Myocyte (in vitro differentiated cells): ENCODE results near the gene HPGD. TPM values are rescaled to one million over a fixed set of nuclear protein-coding genes. Genes with fewer than 3 reads are reported as not detected.

Source experiments
- DNase-seq: peaks from one replicate; pipeline ENCODE4 v3.0.0-alpha.2; 2012; ENCODE audit warnings: low read depth
- polyA plus RNA-seq: library from polyadenylated mRNA; unstranded; fragments of >200 nt; gene quantifications from one replicate; pipeline ENCODE4 v1.2.1, GENCODE V29; 2012; ENCODE audit warnings: missing spikeins
- total RNA-seq: library from RNA; depleted of rRNA; stranded (reverse); fragments of >200 nt; gene quantifications from 2 replicates; pipeline ENCODE4 v1.2.3, GENCODE V29; 2014

HPGD gene
- 0.45 TPM in 1 of 2 replicates, not detected in the other for total RNA-seq
- polyA plus RNA-seq = 0.13 TPM

DNA sequence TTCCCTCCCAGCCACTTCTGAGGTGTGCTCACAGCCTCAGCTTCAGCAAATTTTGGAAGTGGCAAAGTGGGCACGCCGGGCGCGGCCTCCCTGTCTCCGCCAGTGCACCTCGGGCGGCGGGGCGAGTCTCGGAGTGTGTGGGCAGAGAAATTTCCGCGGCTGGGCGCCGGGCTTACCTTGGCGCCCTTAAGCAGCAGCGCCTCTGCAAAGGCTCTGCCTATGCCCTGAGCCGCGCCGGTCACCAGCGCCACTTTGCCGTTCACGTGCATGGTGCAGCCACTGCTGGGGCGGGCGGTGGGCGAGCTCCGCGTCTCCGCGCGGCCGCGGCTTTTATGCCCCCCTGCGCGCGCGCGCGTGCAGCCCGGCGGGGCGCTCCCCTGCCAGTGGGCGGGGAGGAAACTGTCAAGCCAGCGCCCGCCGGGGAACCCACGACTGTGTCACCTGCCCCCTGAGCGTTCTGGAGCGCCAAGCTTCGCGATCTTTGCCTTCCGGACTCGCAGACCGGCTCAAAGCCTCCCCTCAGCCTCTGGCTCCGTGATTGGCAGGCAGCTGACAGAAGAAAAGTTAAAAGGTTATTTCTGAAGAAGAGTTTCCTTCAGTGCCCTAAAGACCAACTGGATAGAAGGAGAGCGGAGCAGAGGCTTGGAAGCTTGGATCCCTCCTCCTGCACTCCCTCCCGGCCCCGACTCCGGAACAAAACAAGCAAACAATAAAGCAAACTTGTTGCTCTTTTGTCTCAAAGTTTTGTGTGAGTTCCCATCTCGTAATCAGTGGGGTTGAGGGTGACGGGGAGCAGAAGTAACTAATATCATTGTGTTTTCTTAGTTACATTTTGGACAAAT lies at the start of gene HPGD:
Gene HPGD (minus strand): TSS at position 306 of the 842 bp plus-strand sequence. CDS start 37 bp downstream, at position 269.
- DNase-seq = peak; percentile 53

DNA sequence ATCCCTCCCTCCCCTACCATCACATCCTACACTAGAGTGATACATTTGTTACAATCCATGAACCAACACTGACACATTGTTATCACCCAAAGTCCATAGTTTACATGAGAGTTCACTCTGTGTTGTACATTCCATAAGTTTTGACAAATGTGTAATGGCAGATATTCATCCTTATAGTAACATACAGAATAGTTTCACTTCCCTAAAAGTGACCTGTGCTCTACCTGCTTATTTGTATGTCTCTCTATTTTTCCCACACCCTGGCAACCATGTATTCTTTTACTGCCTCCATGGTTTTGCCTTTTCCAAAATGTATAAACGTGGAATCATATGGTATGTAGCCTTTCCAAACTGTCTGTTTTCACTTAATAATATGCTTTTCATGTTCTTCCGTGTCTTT lies 42.2 kb upstream of the HPGD start:
- no peak for DNase-seq

DNA sequence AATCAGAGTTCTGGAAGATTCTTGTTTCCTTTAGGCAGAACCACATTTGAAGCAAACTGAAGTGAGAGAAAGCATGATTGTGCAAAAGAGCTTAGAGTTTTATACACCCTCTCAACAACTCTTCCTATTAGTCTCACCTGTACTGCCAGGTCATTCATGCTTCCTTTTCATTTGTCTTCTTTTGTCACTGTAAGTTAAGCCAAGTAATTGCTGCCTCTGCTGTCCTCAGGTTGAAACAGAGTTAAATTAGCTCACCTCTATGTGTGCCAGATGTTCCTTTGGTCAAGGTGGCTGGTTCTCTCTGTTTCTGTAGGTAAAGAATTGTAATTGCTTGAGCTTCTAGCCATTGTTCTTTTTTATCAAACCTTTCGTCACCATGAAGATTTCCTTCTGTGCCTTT lies 41.1 kb upstream of the HPGD start:
- no peak for DNase-seq

- no peak for DNase-seq
These were observed 39.3 kb upstream of the HPGD start for GRCh38 chr4:174561560-174561959.

- no peak for DNase-seq
These were observed 37.6 kb upstream of the HPGD start for GRCh38 chr4:174559894-174560293.

GRCh38 chr4:174555789-174556630 lies 33.7 kb upstream of the HPGD start:
- DNase-seq = no peak

GRCh38 chr4:174554231-174554728 lies 32.0 kb upstream of the HPGD start:
- DNase-seq = no peak

- DNase-seq = peak; percentile 4
These were observed 31.5 kb upstream of the HPGD start for GRCh38 chr4:174553828-174554227.

GRCh38 chr4:174553031-174553430 lies 30.7 kb upstream of the HPGD start:
- DNase-seq = no peak

DNA sequence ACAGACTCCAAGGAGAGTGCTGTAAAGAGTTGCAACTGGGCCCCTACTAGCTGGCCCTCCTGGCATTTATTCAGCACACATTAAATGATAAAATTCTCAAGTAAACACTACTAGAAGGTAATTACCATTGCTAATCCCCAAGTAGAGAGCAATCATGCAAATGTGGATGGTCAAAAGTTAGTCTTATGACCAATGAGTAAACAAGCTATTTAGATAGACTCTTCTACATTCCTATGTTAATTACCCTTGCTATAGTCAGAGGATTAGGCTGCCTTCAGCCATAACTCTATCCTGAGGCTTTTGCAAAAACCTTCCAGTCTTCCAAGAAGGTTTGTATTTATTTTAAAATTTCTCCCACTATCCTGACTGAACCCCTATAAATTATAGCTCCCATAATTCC lies 28.3 kb upstream of the HPGD start:
- DNase-seq = no peak

DNA sequence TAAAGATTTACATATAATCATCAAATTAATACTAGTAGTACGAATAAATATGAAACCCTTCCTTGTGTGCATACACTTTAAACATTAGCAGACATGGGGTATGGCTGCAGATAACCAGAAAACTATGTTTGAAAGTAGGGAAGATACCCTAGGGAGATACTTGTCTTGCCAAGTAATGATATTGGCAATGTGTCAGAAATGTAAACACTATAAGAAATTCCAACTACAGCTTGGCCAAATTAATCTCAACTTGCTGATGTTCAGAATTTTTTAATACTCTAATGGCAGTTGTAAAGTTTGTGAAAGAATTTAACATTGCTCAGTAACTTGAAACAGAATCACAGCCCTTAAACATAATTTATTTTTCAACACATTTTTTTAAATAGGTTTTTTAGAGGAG lies 27.4 kb upstream of the HPGD start:
- no peak for DNase-seq

DNA sequence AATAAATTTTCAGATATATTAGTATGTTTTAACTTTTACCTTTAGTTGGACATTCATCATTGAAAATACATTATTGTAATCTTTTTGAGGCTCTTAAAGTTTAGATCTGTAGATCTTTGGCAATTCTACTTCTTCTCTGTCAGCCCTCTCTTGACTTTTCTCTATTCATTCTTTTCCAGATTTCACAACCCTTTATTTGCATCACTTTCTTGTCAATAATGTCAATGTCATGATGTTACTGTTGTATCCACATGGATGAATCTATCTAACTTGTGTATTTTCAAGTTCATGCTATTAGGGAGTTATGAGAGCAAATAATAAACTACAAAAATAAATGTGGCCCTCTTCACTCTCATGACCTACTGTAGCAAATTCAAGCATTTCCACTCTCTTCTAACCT lies 23.0 kb upstream of the HPGD start:
- DNase-seq = no peak

- DNase-seq = no peak
These were observed 22.2 kb upstream of the HPGD start for GRCh38 chr4:174544496-174544895.

- no peak for DNase-seq
These were observed 17.9 kb upstream of the HPGD start for GRCh38 chr4:174540175-174540574.

GRCh38 chr4:174539571-174539970 lies 17.3 kb upstream of the HPGD start:
- DNase-seq = no peak

DNA sequence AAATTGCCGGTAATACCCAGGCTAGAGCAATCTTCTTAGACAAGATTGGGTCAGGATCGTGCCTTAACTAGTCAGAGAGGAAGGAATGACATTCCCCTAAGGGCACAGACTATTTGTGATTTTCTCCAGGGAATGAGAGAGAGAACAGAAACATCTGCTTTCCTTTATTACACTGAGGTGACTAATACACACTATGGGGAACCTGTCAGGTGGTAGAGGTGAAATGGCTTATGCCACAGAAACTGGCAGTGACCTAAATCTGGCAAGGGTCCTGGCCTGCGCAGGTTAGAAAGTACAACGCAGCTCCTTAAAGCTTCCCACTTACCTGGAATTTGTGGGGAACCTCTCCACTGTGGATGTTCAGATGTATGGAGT lies 16.6 kb upstream of the HPGD start:
- DNase-seq = no peak

DNA sequence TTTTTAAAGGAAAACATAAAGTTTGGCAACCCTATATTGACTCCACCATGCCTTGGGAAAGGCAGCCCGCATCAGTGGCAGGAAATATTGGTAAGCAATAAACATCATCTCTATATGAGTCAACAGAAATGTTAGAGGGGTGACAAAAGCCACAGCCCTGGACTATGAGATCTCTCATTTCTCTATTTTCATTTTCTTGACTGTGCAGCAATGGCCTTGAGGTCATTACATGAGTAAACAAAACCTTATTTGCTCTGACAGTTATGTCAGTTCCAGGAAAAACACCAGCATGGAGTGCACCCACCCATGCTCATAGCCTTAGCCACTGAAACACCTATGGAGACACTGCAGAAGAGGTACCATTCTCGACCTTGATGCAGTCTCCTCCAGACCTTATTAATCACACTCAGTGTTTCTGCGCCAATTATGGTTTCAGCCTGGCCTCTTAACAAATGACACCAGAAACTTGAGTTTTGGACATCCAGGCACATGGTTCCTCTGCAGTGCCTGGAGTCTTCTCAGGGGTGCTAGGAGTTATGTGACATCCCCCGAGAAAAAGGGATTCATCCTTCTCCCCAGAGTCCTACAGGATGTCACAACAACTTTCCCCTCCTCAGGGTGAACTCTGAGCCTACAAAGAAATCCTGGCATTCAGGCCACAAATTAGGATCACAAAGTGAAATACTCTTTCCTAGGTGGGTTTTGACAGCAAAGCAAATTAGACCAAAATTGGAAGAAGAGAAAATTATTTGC lies 16.0 kb upstream of the HPGD start:
- no peak for DNase-seq

DNA sequence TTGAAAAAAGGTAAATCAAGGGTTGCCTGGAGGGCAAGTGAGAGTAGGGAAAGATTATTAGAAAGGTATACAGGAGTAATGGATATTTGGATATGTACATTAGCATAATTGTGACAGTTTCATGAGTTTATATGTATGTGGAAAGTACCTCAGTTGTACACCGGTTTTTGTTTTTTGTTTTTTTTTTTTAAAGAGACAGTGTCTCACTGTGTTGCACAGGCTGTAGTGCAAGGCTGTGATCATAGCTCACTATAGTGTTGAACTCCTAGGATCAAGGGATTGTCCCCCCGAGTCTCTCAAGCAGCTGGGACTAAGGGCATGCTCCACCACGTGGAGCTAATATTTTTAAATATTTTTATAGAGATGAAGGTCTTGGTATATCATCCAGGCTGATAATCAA lies 15.3 kb upstream of the HPGD start:
- no peak for DNase-seq

GRCh38 chr4:174534461-174534860 lies 12.2 kb upstream of the HPGD start:
- no peak for DNase-seq

DNA sequence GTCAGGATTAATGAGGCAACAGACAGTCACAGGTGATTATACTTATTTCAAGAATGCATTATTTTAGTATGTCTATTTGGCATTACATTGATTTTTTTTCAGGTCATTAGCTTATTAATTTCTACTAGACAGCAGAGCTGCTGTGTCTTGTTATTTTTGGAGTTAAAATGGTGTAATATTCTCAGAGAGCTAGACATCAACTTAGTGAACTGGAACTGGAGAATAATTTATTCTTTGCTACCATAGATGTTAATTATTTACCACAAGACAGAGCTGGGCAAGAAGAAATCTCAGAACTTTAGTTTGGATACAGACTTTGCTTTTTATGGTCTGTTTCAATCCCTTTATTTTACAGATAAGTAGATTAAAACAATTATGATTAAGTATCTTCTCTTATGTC lies 10.2 kb upstream of the HPGD start:
- no peak for DNase-seq

- DNase-seq = no peak
These were observed 9.2 kb upstream of the HPGD start for GRCh38 chr4:174531486-174531885.

GRCh38 chr4:174528226-174528625 lies 5.9 kb upstream of the HPGD start:
- no peak for DNase-seq
